ENCODE data around the gene MCM9. TPM values are rescaled to one million over a fixed set of nuclear protein-coding genes. Genes with fewer than 3 reads are reported as not detected.

The MCM9 gene
- total and polyA plus RNA-seq, 2 of the 13 experiments (the other 11 are each of a cell fraction or from before 2014, with no cell fraction given) = 3.8 to 17.2 TPM

DNA sequence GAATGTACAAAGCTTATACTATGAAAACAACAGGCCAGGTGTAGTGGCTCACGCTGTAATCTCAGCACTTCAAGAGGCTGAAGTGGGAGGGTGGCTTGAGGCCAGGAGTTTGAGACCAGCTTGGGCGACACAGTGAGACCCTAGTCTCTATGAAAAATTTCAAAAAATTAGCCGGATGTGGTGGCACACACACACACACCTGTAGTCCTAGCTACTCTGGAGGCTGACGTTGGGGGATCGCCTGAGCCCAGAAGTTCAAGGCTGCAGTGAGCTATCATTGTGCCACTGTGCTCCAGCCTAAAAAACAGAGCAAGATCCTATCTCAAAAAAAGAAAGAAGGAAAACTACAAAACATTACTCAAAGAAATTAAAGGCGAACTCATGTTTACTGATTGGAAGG, 48.3 kb downstream of the MCM9 start:
- Histone ChIP-seq H3K79me2 (ENCODE audit: insufficient read depth, low read length) (no peaks in the 10 kb centered on the region), H3K4me2 (ENCODE audit: low read depth, low read length) (no peak overlapping the region), H3K27ac (ENCODE audit: extremely low read length, insufficient read depth, low read length) (no peak overlapping the region), H4K20me1 (ENCODE audit: insufficient read depth, low read length) (no peaks in the 10 kb centered on the region), H3K36me3 (replicated peaks in 1 of 2; ENCODE audit: control insufficient read depth in 1 of 2, insufficient read depth in 2 of 2, low read length in 2 of 2) (no peaks in the 10 kb centered on the region), H3K4me3 (replicated peaks in 1 of 3; ENCODE audit: insufficient read depth in 1 of 3, low read depth in 2 of 3, low read length in 3 of 3) (no peak overlapping the region), H3K9ac (ENCODE audit: insufficient read depth, low read depth, low read length) (no peak overlapping the region), H3K27me3 (ENCODE audit: control insufficient read depth in 1 of 2, insufficient read depth in 2 of 2, low read length in 2 of 2) (no peaks in the 10 kb centered on the region), H2AFZ (ENCODE audit: low read length) (no peak overlapping the region), H3K9me3 (ENCODE audit: low read length) (no peaks in the 10 kb centered on the region), H3K4me1 (ENCODE audit: insufficient read depth, low read length) (peaks cover 1% of the 10 kb centered on the region; the same call in 1 of the 2 replicates)
- 92% methylated on average over 6 of the region's 6 CpGs for WGBS (ENCODE audit: low lambda C conversion rate)
- ATAC-seq (no peak), FAIRE-seq (no peak), DNase-seq (ENCODE audit: low spot score) (no peak)
- ChIA-PET CTCF (ENCODE audit: low intra/inter-chr PET ratio, low total read pairs) (no interaction called here), POLR2A (no interaction called here)
- BruUV-seq (replicated peaks) = no TSS peak
- in situ Hi-C loops (cut with HindIII; ENCODE audit: extremely low pct_ligation_motif_present, low pct_unique_long_range_greater_than_20kb) (no loop called here), intact Hi-C loops (cut with micrococcal nuclease; ENCODE audit: unreplicated experiment) (no loop called here)
- TF ChIP-seq ARNT (IDR thresholded peaks at IDR 0.05) = no peak
- TF ChIP-seq TEAD3 (CRISPR knock-in tag; optimal IDR thresholded peaks at IDR 0.05; ENCODE audit: borderline replicate concordance) = no peak

DNA sequence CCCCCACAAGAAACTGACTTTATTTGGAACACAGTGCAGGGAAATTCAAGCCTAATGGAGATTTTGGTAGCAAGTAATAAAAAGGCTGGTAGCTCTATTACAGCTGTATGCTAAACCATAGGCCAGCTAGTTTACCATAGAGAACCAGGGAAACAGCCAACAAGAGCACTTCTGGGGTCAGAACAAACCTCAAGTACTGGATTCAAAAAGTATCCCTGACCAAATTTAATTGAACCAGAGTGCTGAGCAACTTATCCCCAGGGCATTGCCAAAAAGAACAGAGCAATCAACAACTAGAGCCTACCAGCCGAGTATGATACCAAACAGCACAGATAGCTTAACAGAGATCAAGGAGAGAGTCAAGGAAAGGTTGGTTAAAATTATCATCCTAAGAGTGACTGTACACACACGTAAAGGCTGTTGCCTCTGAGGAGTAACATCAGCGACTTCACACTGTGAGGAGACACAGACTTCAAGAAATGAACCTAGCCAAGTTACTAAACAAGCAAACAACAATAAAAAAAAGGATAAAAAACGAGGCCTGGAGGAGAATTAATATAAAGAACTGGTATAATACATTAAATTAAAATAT, 52.5 kb downstream of the MCM9 start:
- in situ Hi-C loops (cut with HindIII; ENCODE audit: extremely low pct_ligation_motif_present, low pct_unique_long_range_greater_than_20kb) (no loop called here), intact Hi-C loops (cut with micrococcal nuclease; ENCODE audit: unreplicated experiment) (no loop called here)
- ATAC-seq (no peak), DNase-seq (ENCODE audit: low spot score) (no peak), FAIRE-seq (no peak)
- CTCF ChIA-PET (ENCODE audit: low intra/inter-chr PET ratio, low total read pairs) = no interaction called here
- Histone ChIP-seq H3K4me3 (replicated peaks in 1 of 3; ENCODE audit: insufficient read depth in 1 of 3, low read depth in 2 of 3, low read length in 3 of 3) (no peak overlapping the region), H4K20me1 (ENCODE audit: insufficient read depth, low read length) (no peaks in the 10 kb centered on the region), H3K4me2 (ENCODE audit: low read depth, low read length) (no peak overlapping the region), H3K27ac (ENCODE audit: extremely low read length, insufficient read depth, low read length) (no peak overlapping the region), H2AFZ (ENCODE audit: low read length) (no peak overlapping the region), H3K27me3 (ENCODE audit: control insufficient read depth in 1 of 2, insufficient read depth in 2 of 2, low read length in 2 of 2) (no peaks in the 10 kb centered on the region), H3K79me2 (ENCODE audit: insufficient read depth, low read length) (no peaks in the 10 kb centered on the region), H3K9me3 (ENCODE audit: low read length) (no peaks in the 10 kb centered on the region), H3K4me1 (ENCODE audit: insufficient read depth, low read length) (no peaks in the 10 kb centered on the region), H3K9ac (ENCODE audit: insufficient read depth, low read depth, low read length) (no peak overlapping the region), H3K36me3 (replicated peaks in 1 of 2; ENCODE audit: control insufficient read depth in 1 of 2, insufficient read depth in 2 of 2, low read length in 2 of 2) (no peaks in the 10 kb centered on the region)
- WGBS (ENCODE audit: low lambda C conversion rate) = 92% methylated on average over 4 of the region's 4 CpGs
- no TSS peak for BruUV-seq (replicated peaks)
- POLR2A ChIA-PET = interaction anchor here (1.1 to 2.3 kb wide), 2 partner anchors 9 to 11 kb away, joined by 3 to 8 read pairs; partner anchors contain the start of gene ASF1A
- no peak for TF ChIP-seq ZFP82 (CRISPR knock-in tag; IDR thresholded peaks at IDR 0.05; ENCODE audit: borderline replicate concordance)
- TF ChIP-seq, protein P1, sequence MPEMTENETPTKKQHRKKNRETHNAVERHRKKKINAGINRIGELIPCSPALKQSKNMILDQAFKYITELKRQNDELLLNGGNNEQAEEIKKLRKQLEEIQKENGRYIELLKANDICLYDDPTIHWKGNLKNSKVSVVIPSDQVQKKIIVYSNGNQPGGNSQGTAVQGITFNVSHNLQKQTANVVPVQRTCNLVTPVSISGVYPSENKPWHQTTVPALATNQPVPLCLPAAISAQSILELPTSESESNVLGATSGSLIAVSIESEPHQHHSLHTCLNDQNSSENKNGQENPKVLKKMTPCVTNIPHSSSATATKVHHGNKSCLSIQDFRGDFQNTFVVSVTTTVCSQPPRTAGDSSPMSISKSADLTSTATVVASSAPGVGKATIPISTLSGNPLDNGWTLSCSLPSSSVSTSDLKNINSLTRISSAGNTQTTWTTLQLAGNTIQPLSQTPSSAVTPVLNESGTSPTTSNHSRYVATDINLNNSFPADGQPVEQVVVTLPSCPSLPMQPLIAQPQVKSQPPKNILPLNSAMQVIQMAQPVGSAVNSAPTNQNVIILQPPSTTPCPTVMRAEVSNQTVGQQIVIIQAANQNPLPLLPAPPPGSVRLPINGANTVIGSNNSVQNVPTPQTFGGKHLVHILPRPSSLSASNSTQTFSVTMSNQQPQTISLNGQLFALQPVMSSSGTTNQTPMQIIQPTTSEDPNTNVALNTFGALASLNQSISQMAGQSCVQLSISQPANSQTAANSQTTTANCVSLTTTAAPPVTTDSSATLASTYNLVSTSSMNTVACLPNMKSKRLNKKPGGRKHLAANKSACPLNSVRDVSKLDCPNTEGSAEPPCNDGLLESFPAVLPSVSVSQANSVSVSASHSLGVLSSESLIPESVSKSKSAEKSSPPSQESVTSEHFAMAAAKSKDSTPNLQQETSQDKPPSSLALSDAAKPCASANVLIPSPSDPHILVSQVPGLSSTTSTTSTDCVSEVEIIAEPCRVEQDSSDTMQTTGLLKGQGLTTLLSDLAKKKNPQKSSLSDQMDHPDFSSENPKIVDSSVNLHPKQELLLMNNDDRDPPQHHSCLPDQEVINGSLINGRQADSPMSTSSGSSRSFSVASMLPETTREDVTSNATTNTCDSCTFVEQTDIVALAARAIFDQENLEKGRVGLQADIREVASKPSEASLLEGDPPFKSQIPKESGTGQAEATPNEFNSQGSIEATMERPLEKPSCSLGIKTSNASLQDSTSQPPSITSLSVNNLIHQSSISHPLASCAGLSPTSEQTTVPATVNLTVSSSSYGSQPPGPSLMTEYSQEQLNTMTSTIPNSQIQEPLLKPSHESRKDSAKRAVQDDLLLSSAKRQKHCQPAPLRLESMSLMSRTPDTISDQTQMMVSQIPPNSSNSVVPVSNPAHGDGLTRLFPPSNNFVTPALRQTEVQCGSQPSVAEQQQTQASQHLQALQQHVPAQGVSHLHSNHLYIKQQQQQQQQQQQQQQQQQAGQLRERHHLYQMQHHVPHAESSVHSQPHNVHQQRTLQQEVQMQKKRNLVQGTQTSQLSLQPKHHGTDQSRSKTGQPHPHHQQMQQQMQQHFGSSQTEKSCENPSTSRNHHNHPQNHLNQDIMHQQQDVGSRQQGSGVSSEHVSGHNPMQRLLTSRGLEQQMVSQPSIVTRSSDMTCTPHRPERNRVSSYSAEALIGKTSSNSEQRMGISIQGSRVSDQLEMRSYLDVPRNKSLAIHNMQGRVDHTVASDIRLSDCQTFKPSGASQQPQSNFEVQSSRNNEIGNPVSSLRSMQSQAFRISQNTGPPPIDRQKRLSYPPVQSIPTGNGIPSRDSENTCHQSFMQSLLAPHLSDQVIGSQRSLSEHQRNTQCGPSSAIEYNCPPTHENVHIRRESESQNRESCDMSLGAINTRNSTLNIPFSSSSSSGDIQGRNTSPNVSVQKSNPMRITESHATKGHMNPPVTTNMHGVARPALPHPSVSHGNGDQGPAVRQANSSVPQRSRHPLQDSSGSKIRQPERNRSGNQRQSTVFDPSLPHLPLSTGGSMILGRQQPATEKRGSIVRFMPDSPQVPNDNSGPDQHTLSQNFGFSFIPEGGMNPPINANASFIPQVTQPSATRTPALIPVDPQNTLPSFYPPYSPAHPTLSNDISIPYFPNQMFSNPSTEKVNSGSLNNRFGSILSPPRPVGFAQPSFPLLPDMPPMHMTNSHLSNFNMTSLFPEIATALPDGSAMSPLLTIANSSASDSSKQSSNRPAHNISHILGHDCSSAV (CRISPR knock-in tag; IDR thresholded peaks at IDR 0.05; ENCODE audit: borderline replicate concordance) = no peak
- TF ChIP-seq, protein P2, sequence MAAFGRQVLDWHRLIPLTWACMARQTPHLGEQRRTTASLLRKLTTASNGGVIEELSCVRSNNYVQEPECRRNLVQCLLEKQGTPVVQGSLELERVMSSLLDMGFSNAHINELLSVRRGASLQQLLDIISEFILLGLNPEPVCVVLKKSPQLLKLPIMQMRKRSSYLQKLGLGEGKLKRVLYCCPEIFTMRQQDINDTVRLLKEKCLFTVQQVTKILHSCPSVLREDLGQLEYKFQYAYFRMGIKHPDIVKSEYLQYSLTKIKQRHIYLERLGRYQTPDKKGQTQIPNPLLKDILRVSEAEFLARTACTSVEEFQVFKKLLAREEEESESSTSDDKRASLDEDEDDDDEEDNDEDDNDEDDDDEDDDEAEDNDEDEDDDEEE (CRISPR knock-in tag; IDR thresholded peaks at IDR 0.05) = no peak
- TF ChIP-seq POLR2G (IDR thresholded peaks at IDR 0.05; ENCODE audit: low read depth, low read length) = no peak
- TF ChIP-seq, protein P3, sequence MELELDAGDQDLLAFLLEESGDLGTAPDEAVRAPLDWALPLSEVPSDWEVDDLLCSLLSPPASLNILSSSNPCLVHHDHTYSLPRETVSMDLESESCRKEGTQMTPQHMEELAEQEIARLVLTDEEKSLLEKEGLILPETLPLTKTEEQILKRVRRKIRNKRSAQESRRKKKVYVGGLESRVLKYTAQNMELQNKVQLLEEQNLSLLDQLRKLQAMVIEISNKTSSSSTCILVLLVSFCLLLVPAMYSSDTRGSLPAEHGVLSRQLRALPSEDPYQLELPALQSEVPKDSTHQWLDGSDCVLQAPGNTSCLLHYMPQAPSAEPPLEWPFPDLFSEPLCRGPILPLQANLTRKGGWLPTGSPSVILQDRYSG (CRISPR knock-in tag; IDR thresholded peaks at IDR 0.05) = no peak
- no peak for TF ChIP-seq ZFP41 (CRISPR knock-in tag; IDR thresholded peaks at IDR 0.05; ENCODE audit: borderline replicate concordance)
